Measurements from ENCODE around the gene DOCK3. TPM values are rescaled to one million over a fixed set of nuclear protein-coding genes. Genes with fewer than 3 reads are reported as not detected.
"Not testable (repeated sequence)": the region's sequence is repeated elsewhere in the genome, so short reads cannot be mapped to it uniquely, and the experiment has no call there.

The DOCK3 gene
- total RNA-seq, 1 donor from 2014 or later: 21.0 TPM

- no peak overlapping the region for H3K4me3 Mint-ChIP-seq
- H3K27ac Mint-ChIP-seq: no peak overlapping the region
- H3K27me3 Mint-ChIP-seq (ENCODE audit: low read depth): no peaks in the 10 kb centered on the region
- no peak for TF ChIP-seq CTCF (IDR thresholded peaks at IDR 0.05; ENCODE audit: unreplicated experiment)
- H3K9me3 Mint-ChIP-seq: peaks cover 7% of the 10 kb centered on the region
- peaks cover 18% of the 10 kb centered on the region for H3K36me3 Mint-ChIP-seq
- H3K4me1 Mint-ChIP-seq: peaks cover 11% of the 10 kb centered on the region
- no peak for DNase-seq (ENCODE audit: low spot score in 2 of 2, unreplicated experiment in 2 of 2)
These were observed 425.8 kb downstream of the DOCK3 start for GRCh38 chr3:51100536-51100851.

- peaks cover 11% of the 10 kb centered on the region for H3K9me3 Mint-ChIP-seq
- no peak overlapping the region for H3K4me3 Mint-ChIP-seq
- DNase-seq (ENCODE audit: low spot score in 2 of 2, unreplicated experiment in 2 of 2): no peak
- no peaks in the 10 kb centered on the region for H3K27me3 Mint-ChIP-seq (ENCODE audit: low read depth)
- peaks cover 11% of the 10 kb centered on the region for H3K4me1 Mint-ChIP-seq
- H3K36me3 Mint-ChIP-seq: peaks cover 24% of the 10 kb centered on the region
- peak overlapping the region; percentile 0 for H3K27ac Mint-ChIP-seq
- no peak for TF ChIP-seq CTCF (IDR thresholded peaks at IDR 0.05; ENCODE audit: unreplicated experiment)
These were observed 427.7 kb downstream of the DOCK3 start for GRCh38 chr3:51102396-51102795.

DNA sequence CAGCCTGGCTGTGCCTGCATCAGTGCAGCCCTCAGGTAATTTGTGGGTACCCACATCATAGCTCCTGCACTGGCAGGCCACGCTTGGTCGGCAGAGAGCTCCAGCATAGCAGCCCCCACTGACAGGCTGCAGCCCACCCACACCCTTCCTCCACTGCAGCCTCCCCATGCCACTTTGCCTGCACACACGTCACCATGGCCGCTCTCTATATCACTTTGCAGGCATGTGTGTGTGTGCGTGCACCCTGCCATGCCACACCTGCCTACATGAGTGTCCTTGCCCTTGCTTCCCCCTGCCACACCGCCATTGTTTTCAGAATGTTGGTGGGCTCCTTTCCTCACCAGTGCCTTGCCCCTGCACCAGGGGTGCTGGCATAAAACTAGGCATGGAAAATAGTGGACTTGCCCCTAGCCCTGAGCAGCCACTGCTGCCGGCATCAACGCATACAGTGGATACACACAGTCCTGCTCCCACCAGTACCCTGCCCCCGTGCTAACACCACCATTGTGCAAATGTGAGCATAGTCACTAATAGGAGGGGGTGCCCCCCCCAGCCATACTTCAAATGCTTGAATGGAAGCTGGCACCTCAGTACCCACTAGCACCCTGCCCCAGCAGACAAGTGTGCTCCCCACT, 431.6 kb downstream of the DOCK3 start:
- Mint-ChIP-seq H3K27ac (no peak overlapping the region), H3K4me1 (no peaks in the 10 kb centered on the region), H3K36me3 (peaks cover 40% of the 10 kb centered on the region), H3K27me3 (ENCODE audit: low read depth) (no peaks in the 10 kb centered on the region), H3K9me3 (peaks cover 41% of the 10 kb centered on the region), H3K4me3 (no peak overlapping the region)
- no peak for TF ChIP-seq CTCF (IDR thresholded peaks at IDR 0.05; ENCODE audit: unreplicated experiment)
- DNase-seq (ENCODE audit: low spot score in 2 of 2, unreplicated experiment in 2 of 2): no peak

GRCh38 chr3:51110586-51110985, 435.9 kb downstream of the DOCK3 start:
- TF ChIP-seq CTCF (IDR thresholded peaks at IDR 0.05; ENCODE audit: unreplicated experiment): no peak
- DNase-seq (ENCODE audit: low spot score in 2 of 2, unreplicated experiment in 2 of 2): no peak
- peaks cover 60% of the 10 kb centered on the region for H3K9me3 Mint-ChIP-seq
- H3K36me3 Mint-ChIP-seq: peaks cover 41% of the 10 kb centered on the region
- no peaks in the 10 kb centered on the region for H3K4me1 Mint-ChIP-seq
- no peak overlapping the region for H3K4me3 Mint-ChIP-seq
- H3K27me3 Mint-ChIP-seq (ENCODE audit: low read depth): no peaks in the 10 kb centered on the region
- no peak overlapping the region for H3K27ac Mint-ChIP-seq

GRCh38 chr3:51122944-51123343, 448.2 kb downstream of the DOCK3 start:
- peaks cover 22% of the 10 kb centered on the region for H3K9me3 Mint-ChIP-seq
- H3K4me3 Mint-ChIP-seq: no peak overlapping the region
- H3K4me1 Mint-ChIP-seq: no peaks in the 10 kb centered on the region
- H3K36me3 Mint-ChIP-seq: peaks cover 20% of the 10 kb centered on the region
- no peak for TF ChIP-seq CTCF (IDR thresholded peaks at IDR 0.05; ENCODE audit: unreplicated experiment)
- H3K27ac Mint-ChIP-seq: no peak overlapping the region
- no peak for DNase-seq (ENCODE audit: low spot score in 2 of 2, unreplicated experiment in 2 of 2)
- H3K27me3 Mint-ChIP-seq (ENCODE audit: low read depth): no peaks in the 10 kb centered on the region

DNA sequence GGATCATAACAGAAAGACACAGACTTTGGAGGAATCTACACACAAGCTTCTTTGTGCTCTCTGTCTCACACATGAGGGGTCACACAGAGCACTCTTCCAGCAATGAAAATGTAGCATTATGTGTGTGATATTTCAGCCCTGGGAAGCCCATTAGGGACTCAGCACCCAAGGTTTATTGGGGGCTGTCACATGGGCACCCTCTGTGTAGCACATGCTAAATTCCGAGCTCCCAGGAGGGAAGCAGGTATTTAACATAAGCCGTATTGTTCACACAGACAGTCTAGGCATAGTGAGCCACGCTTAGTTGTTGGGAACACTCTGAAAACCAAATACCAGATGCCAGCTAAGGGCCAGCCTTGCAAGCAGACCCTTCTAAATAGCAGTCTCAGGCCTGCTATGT, 448.8 kb downstream of the DOCK3 start:
- H3K4me1 Mint-ChIP-seq: no peaks in the 10 kb centered on the region
- no peak for TF ChIP-seq CTCF (IDR thresholded peaks at IDR 0.05; ENCODE audit: unreplicated experiment)
- H3K36me3 Mint-ChIP-seq: peaks cover 19% of the 10 kb centered on the region
- no peak overlapping the region for H3K4me3 Mint-ChIP-seq
- no peak overlapping the region for H3K27ac Mint-ChIP-seq
- no peaks in the 10 kb centered on the region for H3K27me3 Mint-ChIP-seq (ENCODE audit: low read depth)
- no peak for DNase-seq (ENCODE audit: low spot score in 2 of 2, unreplicated experiment in 2 of 2)
- H3K9me3 Mint-ChIP-seq: peaks cover 16% of the 10 kb centered on the region

GRCh38 chr3:51131607-51132006, 456.9 kb downstream of the DOCK3 start:
- H3K9me3 Mint-ChIP-seq: peaks cover 39% of the 10 kb centered on the region
- peaks cover 45% of the 10 kb centered on the region for H3K36me3 Mint-ChIP-seq
- DNase-seq (ENCODE audit: low spot score in 2 of 2, unreplicated experiment in 2 of 2); H3K4me3 Mint-ChIP-seq; H3K4me1 Mint-ChIP-seq; H3K27me3 Mint-ChIP-seq (ENCODE audit: low read depth); H3K27ac Mint-ChIP-seq: not testable (repeated sequence)

All from mesothelial cell of epicardium (in vitro differentiated cells).